Suppressor macrophage treated with lipopolysaccharide for 1 hour (primary cell): Measurements from ENCODE around the gene SLC6A19.

Experiments
- DNase-seq, 3 donors: peaks; one replicate each; pipeline ENCODE4 v3.0.0-alpha.2; 2020 to 2022

The SLC6A19 gene

DNA sequence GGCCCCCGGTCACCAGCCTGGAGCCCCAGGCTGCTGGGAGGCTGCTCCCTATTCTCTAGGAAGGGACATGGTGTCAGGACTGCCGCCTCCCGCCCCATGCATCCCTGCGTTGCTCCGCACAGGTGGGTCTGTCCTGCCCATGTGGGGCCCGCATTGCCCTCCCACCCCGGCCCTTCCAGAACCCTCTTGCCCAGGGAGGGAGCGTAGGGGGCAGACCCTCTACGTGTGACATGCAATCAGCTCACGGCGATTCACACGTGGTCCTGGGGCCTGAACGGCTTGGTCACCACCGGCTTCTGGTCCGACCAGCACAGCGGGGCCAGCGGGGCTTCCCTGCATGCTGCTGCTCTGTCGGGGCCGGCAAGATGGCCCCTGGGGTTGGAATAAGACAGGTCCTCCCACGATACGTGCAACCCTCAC lies 9.4 kb downstream of the SLC6A19 start:
- no peak for DNase-seq

DNA sequence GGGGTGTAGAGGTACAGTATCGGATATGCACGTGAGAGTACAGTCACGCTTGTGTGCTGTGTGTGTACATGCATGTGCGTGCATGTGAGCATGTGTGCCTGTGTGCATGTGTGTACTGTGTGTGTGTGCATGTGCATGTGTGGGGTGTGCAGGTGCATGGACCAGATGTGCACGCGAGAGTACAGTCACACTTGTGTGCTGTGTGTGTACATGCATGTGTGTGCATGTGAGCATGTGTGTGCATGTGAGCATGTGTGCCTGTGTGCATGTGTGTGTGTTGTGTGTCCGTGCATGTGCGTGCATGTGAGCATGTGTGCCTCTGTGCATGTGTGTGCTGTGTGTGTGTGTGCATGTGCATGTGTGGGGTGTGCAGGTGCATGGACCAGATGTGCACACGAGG lies 10.3 kb downstream of the SLC6A19 start:
- DNase-seq, result no peak

DNA sequence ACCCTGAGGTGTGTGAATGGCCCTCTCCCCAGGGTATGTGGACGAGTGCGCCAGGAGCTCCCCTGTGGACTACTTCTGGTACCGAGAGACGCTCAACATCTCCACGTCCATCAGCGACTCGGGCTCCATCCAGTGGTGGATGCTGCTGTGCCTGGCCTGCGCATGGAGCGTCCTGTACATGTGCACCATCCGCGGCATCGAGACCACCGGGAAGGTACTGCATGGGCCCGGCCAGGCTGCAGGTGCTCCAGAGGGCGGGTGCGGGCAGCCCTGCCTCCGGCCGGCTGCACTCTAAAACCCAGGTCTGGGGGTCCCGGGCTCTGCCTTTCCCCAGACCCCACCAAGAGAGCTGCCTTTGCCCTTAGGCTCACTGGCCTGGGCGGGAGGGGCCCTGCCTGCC lies 10.9 kb downstream of the SLC6A19 start:
- no peak for DNase-seq

DNA sequence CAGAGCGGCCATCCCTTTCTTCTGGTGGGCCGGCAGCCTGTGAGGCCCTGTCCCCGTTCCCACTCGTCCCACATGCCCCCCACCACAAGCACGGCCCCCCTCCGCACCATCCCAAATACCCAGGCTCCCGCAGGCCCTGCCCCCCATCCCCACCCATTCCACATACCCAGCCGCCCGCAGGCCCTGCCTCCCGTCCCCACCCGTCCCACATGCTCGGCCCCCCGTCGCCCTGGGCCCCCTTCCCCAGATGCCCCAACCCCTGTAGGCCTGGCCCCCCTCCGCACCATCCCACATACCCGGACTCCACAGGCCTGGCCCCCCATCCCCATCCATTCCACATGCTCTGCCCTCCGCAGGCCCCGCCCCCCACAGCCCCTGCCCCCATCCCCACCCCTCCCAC lies 11.5 kb downstream of the SLC6A19 start:
- no peak for DNase-seq

DNA sequence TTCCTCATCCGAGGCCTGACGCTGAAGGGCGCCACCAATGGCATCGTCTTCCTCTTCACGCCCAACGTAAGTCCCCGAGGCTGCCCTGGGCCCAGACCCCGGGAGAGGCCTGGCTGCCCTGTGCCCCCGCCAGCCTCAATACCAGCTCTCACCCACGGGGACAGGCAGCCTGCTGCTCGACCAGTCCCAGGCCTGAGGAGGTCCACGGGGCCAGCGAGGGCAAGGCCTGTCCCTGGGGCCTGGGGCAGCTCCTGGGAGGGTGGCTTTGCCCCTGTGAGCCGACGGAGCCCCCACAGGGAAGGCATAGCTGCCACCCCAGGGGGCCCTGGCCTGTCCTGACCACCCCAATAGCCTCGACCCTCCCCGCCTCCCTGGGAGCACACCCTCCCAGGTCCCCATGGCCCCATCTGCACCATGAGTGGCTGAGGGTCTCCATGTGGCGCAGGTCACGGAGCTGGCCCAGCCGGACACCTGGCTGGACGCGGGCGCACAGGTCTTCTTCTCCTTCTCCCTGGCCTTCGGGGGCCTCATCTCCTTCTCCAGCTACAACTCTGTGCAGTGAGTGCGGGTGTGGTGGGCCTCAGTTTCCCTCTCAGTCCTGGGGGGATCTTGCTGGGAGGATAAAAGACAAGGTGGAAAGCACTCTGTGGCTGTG lies 12.2 kb downstream of the SLC6A19 start:
- no peak for DNase-seq

DNA sequence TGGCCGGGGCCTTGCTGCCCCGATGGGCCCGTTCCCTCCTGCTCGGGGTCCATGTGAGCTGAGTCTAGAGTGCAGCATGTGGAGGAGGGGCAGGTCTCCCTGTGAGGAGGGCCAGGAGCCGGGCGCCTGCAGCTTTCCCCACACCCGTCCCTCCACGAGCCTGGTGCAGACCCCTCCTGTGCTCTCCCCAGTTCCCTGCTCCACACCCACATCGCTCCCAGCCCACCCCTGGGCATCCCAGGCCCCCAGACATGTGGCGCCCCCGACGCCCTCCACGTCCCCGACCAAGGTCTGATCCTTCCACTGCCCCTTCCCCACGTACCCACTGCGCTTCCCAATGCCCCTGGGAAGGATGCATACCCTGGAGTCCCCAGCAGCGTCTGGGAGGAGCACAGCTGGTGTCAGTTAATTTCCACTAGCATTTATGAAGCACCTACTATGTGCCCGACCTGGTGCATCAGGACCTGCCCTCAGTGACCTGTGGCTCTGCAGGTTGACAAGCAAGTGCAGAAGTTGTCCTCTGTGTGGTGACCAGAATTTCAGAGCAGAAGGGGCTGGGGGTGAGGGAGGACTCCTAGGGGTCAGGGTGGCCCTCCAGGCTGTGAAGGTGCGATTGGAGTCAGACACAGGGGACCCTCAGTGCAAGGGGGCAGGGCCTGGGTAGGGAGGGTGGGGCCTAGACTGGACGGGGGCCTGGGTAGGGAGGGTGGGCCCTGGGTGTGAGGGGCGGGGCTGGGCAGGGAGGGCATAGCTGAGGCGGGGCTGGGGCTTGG lies 13.0 kb downstream of the SLC6A19 start:
- no peak for DNase-seq

DNA sequence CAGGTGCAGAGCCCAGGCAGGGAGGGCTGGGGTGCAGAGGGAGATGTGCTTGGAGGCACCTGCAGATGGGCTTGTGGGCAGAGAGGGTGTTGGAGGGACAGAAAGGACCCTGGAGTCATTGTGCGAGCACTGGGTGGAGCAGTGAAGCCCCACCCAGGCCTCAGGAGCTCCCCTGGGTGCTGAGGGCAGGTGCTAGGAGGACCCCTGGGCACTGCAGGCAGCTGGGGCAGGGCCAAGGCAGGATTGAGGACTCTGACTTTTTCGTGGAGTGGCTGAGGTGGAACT lies 13.5 kb downstream of the SLC6A19 start:
- no peak for DNase-seq

DNA sequence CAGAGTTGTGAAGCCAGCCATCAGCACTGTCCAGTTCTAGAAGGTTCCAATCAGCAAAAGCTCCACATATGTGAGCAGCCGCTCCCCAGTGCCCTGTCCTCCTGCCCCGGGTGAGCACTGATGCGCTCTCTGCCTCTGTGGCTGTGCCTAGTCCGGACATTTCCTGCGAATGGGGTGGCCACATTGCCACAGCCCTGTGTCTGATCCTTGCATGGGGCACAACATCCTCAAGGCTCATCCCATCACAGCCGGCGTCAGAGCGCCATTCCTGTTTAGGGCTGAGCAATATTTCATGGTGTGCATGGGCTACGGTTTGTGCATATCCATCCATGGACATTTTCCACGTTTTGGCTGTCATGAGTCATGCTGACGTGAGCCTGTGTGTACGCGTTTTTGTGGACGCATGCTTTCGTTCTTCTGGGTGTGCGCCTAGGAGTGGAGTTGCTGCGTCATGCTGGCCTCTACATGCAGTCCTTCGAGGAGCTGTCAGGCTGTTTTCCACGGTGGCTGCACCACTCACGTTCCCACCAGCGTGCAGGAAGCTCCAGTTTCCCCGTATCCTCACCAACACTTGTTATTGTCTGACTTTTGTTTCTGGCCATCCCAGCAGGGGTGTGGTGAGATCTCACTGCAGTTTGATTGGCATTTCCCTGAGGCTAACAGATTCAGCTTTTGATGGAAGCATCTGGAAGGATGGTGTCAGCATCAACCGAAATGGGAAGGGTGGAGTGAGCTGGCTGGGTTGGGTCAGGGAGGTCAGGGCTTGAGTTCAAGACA lies 14.1 kb downstream of the SLC6A19 start:
- DNase-seq, result no peak

DNA sequence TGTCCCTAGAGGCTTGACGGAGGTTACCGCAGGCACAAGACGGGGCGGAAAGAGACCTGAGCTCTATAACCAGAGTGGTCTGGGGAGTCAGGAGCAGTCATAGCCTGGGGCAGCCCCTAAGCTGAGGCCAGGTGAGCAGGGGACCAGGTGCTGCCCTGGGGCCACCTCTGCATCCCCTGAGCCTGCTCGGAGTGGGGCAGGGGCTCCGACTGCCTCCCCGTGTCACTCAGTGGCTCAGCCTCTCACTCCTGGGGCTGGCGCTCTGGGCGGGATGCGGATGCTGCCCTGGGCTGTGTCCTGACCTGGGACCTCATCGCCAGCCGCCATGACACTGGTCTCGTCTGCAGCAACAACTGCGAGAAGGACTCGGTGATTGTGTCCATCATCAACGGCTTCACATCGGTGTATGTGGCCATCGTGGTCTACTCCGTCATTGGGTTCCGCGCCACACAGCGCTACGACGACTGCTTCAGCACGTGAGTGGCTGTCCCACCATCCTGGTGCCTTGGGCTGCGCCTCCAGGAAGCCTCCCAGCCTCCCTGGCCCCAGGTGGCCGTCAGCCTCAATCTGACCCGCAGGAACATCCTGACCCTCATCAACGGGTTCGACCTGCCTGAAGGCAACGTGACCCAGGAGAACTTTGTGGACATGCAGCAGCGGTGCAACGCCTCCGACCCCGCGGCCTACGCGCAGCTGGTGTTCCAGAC lies 15.0 kb downstream of the SLC6A19 start:
- DNase-seq, result no peak

DNA sequence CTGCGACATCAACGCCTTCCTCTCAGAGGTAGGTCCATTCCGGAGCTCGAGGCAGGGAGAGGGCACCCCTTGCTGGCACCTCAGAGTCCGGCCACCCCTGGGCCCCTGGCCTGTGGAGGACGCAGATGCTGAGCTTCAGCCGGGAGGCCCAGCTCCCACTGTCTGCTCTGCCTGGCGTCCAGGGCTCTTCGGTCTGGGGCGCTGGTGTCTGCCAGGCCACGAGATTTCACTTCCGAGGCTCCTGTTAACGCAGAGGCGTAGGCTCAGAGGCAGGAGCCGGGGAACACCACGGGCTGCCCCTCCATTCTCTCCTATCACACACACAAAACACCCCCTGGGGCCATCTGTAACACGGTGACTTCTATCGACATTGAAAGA lies 15.5 kb downstream of the SLC6A19 start:
- DNase-seq, result no peak

DNA sequence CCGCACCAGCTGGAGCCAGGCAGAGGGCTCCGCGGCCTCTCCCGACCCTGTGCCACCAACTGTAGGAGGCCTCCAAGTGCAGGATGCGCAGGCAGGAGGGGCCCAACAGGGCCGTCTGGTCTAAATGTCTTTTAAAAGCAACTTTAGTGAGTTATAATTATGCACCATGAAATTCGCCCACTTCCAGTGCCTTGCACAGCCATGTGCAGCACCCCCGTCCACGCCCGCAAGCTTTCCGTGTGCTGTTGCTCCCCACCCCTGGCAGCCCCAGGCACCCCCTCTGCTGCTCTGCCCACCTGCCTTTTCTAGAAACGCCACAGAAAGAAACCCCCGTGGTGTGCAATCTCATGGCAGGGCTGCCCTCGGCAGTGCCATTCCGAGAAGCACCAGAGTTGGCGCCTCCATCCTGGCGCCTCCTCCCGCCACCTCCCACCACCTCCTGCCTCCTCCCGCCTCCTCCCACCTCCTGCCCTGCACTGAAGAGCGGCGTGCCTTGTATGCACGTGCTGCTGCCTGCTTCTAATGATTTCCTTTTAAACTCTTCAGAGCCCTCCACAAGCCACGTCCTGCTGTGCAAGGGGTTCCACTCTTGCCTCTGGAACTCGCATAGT lies 16.3 kb downstream of the SLC6A19 start:
- DNase-seq, result no peak

DNA sequence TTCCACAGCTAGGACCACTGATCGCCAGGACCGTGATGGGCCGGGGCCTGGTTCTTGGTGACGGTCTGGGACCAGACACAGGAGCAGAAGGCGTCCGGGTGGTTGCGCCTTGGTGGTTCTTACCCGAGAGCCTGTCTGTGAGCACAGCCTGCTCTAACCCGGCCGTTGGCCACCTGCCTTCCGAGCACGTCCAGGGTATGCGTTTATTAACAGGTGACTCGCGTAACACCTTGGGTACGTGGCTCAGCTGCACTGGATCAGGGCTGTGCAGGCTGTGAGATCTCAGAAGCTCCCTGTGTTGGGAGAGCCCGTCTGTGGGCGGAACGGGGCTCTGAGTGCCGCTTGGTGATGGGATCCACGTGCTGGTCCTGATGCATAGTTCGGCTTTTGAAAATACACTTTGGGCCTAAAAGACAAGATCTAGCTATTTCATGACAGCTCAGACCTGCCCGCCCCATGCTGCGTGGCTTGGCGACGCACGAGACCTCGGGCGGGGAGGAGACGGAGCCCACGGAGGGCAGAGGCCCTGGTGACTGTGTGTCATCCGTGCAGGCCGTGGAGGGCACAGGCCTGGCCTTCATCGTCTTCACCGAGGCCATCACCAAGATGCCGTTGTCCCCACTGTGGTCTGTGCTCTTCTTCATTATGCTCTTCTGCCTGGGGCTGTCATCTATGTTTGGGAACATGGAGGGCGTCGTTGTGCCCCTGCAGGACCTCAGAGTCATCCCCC lies 17.1 kb downstream of the SLC6A19 start:
- no peak for DNase-seq

DNA sequence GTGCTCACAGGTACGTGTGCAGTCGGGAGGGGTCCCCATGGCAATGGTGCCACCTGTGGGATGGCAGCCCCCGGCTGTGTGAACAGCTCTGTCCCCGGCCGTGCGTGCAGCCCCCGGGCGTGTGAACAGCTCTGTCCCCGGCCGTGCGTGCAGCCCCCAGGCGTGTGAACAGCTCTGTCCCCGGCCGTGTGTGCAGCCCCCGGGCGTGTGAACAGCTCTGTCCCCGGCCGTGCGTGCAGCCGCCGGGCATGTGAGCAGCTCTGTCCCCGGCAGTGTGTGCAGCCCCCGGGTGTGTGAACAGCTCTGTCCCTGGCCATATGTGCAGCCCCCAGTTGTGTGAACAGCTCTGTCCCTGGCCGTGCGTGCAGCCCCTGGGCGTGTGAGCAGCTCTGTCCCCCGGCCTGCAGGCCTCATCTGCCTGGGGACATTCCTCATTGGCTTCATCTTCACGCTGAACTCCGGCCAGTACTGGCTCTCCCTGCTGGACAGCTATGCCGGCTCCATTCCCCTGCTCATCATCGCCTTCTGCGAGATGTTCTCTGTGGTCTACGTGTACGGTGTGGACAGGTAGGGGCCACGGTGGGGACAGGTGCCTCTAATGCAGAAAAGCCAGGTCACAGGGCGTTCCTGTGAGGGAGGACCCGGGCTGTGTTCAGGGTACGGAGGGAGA lies 17.8 kb downstream of the SLC6A19 start:
- DNase-seq, result no peak

DNA sequence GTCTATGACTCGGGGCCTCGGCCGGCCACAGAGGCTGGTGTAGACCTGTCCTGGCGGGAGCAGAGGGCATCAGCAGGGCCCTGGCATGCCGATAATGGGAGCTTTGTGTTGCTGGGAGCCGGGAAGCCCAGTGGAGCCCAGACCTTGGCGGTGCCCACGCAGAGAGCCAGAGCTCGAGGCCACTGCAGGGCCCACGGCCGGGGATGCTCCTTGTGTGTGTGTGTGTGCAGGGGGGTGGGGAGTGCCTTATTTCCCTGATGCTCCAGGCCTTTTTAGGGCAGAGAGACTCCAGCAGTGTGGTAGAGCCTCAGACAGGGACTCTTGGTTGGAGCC lies 18.3 kb downstream of the SLC6A19 start:
- no peak for DNase-seq

DNA sequence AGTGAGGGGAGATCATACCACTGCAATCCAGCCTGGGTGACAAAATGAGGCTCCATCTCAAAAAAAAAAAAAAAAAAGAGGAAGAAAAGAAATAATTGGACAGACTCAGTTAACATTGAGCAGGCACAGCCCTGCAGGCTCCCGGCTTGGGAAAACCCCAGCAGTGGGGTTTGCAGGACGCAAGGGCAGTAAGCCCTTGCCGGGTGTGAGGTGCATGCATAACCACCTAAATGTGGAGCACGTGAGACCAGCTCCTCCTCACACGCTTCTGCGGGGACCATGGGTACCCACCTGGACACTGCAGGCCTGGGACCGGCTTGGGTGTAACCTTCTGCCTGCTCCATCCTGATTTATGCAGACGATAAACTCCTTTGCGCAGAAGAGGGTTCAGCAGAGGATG lies 19.0 kb downstream of the SLC6A19 start:
- DNase-seq, result no peak

DNA sequence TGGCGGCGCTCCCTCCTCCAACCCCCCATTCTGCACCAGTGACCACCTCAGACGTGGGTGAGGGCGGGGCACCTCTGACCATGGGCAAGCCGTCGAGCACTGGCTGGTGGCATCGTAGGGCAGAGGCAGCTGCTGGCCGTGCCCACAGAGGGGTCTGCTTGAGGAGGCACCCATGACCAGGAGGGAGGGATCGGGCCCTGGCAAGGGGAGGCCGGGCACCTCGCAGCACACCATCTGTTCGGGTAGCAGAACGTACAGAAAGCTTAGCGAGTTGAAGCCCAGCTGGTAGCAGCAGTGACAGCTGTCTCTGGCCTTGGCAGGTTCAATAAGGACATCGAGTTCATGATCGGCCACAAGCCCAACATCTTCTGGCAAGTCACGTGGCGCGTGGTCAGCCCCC lies 19.4 kb downstream of the SLC6A19 start:
- DNase-seq, result no peak

DNA sequence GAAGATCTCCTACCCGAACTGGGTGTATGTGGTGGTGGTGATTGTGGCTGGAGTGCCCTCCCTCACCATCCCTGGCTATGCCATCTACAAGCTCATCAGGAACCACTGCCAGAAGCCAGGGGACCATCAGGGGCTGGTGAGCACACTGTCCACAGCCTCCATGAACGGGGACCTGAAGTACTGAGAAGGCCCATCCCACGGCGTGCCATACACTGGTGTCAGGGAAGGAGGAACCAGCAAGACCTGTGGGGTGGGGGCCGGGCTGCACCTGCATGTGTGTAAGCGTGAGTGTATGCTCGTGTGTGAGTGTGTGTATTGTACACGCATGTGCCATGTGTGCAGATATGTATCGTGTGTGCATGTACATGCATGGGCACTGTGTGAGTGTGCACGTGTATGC lies 20.3 kb downstream of the SLC6A19 start:
- DNase-seq, result no peak

DNA sequence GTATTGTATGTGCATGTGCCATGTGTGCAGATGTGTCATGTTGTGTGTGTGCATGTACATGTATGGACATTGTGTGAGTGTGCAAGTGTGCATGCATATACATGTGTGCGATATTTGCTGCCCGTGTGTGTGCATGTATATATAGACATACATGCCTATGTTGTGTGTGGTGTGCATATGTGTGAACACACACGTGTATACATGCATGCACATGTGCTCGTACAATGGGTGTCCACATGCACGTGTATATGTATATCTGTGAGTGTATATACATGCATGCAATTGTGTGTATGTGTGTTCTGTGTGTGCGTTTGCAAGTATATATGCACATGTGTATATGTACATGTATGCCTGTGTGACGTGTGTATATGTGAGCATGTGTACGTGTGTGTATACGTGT lies 20.8 kb downstream of the SLC6A19 start:
- DNase-seq, result no peak

DNA sequence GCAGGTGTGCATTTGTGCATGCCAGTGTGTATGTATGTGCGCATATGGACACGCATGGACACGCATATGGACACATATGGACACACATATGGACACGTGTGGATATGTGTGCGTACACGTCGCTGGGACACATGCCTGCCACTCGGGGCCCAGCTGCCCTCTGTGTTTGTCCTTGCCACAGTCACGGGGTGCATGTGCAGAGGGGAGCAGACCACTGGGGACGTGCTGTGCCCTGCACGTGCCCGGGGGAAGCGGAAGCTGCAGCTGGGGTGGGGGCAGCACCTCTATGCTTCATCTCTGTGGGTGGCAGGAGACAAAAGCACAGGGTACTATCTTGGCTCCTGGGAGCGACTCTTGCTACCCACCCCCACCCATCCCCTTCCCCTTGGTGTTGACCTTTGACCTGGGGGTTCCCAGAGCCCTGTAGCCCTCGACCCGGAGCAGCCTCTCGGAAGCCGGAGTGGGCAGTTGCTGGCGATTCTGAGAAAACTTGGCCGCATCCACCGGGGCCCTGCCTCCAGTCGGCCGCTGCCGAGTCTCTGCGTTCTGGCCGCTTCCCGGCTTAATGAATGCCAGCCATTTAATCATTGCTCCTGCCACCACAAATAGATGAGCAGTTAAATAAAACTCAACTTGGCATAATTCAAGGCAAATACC lies 21.4 kb downstream of the SLC6A19 start:
- DNase-seq, result no peak

DNA sequence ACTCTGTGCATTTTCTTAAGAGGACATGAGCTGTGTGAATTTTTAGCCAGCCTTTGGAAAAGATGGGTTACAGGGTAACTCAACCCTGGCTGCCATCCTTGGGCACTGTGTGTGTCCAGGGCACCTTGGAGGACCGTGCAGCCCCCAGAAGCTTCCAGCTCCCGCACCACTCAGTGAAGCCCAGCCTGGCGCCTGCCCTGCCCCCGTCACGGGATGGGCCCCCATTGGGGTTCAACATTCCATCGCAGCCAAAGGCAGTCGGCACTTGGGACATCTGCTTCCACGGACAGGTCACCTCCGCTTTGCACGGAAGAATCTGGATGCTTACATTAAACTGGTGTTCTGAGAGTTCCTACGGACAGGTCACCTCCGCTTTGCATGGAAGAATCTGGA lies 21.9 kb downstream of the SLC6A19 start:
- no peak for DNase-seq

DNA sequence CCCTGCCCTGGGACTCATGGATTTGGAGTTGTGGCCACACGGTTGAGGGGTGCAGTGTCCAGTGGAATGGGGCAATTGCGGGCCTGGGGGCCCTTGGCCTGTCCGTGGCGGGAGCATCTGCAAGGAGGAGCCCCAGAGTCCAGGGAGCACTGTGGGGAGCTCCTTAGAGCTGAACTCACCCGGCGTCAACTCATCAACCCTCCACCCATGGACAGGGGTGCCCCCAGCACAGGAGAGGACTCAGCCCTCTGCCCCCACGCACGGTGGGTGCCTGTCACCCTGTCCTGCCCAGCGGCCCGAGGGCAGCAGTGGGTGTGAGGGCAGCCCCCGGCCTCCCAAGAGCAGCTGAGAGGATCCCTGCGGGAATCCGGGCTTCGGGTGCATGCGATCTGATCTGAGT lies 23.2 kb downstream of the SLC6A19 start:
- no peak for DNase-seq

DNA sequence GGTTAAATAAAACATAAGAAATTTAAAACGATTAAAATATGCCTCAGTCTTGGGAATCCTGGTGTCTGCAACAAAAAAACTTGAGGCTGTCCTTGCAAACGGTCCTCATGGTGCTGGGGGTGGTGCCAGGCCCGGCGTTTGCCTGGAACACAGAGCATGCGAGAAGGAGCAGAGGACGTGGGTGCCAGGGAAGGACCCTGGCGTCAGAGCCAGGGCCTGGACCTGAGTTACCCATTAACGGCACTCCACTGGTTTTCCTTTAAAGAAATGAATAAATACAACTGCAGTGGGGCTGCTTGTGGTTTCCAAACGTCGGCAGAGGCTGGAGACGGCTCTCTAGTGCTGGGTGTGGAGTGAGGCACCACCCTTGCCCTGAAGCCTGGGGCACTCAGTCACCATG lies 23.7 kb downstream of the SLC6A19 start, which contains the start of gene SLC6A18:
Gene SLC6A18 (plus strand): TSS at position 301 of the 400 bp plus-strand sequence. CDS start 97 bp downstream, at position 398.
- no peak for DNase-seq
